ENCODE results near the gene NT5DC4.
A peak's percentile ranks its signal among the peaks of the same experiment; 100 is the strongest.

Gene NT5DC4

DNA sequence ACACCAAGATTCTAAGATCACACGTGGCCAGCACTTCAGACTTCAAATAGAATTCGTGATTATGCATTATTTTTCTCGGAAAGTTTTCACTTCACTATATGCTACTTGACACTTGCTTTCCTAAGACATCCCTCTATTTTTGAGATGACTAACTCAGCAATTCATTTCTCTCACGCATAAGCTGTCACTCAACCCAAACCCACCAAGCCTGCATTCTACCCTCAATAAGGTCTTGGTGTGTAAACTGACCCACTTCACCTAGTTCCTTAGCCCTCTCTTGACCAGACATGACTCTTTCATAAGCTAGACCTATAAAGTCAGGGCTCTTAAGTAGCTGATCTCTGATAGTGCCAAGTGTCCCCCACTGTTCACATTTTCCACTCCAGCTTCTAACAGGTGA, 31.8 kb downstream of the NT5DC4 start:
- DNase-seq (ENCODE audit: low read depth in 3 of 3): no peak

DNA sequence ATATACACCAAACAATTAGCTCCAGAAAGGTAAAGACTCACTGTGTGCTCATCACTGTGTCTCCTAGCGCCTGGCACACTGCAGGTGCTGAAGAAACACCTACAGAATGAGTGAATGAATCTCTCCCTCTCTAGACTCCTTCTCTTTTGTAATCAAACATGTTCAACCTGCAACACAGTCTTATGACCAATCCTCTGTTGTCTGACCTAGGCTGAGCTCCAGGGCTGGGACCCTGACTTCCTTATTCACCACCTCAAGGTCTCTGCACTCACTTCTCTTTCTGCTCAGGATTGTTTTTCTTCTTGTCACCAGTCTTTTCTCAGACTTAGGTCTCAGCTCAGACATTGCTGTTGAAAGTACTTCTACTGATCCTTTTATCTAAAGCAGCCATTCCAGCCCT, 33.7 kb downstream of the NT5DC4 start:
- DNase-seq (ENCODE audit: low read depth in 3 of 3): no peak

GRCh38 chr2:112755444-112755843, 34.6 kb downstream of the NT5DC4 start:
- DNase-seq (ENCODE audit: low read depth in 3 of 3): no peak

GRCh38 chr2:112756207-112756606, 35.4 kb downstream of the NT5DC4 start:
- no peak for DNase-seq (ENCODE audit: low read depth in 3 of 3)

DNA sequence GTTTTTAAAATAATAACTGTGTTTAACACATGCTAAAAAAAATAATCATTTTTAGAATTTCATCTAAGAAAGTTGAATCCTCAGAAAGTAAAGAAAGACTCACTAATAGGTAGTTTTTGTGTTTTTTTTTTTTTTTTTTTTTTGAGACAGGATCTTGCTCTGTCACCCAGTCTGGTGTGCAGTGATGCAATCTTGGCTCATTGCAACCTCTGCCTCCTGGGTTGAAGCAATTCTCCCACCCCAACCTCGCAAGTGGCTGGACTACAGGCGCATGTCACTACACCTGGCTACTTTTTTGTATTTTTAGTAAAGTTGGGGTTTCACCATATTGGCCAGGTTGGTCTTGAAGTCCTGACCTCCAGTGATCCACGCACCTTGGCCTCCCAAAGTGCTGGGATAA, 36.4 kb downstream of the NT5DC4 start:
- DNase-seq (ENCODE audit: low read depth in 3 of 3): no peak

GRCh38 chr2:112758711-112759110, 37.9 kb downstream of the NT5DC4 start:
- DNase-seq (ENCODE audit: low read depth in 3 of 3): no peak

DNA sequence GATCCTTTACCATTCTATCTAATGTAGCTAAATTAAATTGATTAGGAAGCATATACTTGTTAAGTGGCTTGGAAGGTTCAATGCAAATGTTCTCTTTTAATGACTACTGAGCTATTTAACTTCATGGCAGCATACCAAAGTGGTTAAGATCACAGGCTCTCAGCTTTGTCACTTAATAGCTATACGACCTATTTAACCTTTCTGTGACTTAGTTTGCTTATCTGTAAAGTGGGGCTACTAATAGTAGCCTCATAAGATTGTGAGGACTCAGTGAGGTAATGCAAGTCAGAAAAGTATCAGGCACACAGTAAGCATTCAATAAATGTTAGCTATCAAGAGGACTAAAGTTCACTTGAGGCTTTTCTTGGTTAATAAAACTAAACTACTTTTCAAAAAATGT, 39.3 kb downstream of the NT5DC4 start:
- no peak for DNase-seq (ENCODE audit: low read depth in 3 of 3)

DNA sequence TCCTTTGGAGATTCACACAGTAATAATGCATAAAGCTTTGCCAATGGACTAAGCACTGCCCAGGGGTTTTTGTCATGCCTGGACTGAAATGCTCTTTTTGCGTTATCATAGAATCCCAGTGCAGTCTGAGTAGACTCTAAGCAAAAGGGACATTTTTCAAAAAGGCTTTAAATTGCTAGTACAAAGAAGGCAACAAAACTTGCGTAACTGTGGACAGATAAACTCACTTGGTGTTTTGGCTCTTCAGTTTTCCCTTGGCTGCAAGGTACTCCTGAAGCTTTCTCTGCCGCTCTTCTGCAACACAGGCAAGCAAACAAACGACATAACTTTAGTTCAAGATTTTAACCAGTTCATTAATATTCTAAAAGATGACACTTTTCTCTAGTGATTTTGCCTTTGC, 41.5 kb downstream of the NT5DC4 start:
- no peak for DNase-seq (ENCODE audit: low read depth in 3 of 3)

DNA sequence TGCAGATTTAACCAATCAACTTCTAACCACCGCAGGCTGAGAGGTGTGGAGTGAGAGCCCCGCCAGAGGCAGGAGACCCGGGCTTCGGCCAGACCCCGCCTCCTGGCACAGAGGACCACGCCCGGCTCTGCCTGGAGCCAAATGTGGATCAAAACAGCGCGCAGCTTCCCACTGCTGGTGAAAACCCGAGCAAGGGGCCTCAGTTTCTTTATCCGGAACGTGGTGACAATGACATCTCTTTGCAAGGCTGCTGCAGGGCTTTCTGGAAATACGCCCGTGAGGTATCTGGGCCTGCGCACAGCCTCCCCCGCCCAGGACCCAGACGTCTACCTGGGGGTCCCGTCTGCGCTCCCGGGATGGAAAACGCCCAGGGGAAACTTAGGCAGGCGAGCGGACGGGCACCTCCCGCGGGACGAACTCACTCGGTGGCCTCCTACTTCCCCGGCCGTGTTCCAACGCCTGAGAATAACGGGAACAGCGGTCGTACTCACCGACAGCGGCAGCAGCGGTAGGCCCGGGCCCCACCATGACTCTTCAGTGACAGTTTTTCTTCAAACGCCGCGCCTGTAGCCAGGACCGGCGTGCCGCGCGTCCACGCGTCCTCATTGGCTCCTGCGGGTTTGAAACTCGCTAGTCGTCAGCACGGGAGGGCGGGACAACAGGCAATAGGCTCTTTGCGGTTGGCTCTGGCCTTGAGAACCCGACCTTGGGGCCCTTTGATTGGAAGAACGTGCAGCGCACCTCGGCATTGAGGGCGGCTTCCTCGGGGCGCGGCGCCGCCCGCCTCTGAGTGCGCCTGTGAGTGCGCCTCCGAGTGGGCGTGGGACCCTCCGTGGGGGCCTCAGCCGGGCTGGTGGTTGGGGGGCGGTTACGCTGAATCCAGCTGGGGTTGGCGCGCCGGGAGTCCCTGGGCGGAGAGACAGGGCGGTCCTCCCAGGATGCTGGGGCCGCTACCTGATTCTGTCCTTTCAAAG, 43.5 kb downstream of the NT5DC4 start, which contains the start of gene CKAP2L:
Gene CKAP2L (minus strand): TSS at position 539 of the 974 bp plus-strand sequence. CDS start 11 bp downstream, at position 528.
- DNase-seq (ENCODE audit: low read depth in 3 of 3): peak; percentile 80 to 92 (median 89)

GRCh38 chr2:112765251-112765650, 44.4 kb downstream of the NT5DC4 start:
- no peak for DNase-seq (ENCODE audit: low read depth in 3 of 3)

DNA sequence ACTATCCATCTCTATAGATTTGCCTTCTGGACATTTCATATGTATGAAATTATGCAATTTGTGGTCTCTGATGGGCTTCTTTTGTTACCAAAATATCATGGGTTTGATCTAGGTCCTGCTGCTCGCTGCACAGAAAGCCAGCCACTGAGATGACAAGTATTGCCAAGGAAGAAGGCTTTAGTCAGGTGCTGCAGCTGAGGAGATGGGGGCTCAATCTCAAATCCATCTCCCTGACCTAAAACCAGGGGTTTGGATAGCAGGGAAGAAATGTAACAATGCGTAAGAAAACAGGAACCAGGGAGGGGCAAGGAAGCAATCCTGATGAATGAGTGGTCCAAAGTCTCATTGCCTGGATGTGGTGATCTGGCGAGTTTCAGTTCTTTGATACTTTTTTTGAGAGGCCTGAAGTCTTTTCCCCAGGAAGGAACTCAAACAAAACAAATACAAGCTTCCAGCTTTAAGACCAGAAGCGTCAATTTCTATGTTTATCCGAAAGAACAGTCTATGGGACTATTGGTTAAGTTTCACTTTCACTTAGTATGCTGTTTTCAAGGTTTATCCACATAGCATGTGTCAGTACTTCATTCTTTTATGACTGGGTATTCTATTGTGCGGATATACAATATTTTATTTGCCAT, 47.0 kb downstream of the NT5DC4 start:
- DNase-seq (ENCODE audit: low read depth in 3 of 3): no peak

GRCh38 chr2:112768432-112768831, 47.6 kb downstream of the NT5DC4 start:
- no peak for DNase-seq (ENCODE audit: low read depth in 3 of 3)

DNA sequence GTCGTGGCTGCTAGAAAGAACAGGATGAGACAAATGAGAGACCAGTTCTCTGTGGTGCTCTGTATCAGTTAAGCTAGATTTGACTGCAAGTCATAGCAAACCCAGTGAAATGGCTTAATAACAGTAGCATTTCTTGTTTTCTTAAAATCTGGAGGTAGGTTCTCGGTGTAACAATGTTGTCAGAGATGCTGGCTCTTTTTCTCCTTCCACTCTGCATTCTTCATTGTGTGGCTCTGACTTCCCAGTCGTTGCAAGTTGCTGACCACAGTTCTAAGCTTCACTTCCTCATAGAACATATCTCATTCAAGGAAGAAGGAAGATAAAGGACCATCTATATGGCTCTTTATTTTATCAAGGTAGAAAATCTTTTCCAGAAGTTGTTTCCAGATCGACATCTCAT, 51.5 kb downstream of the NT5DC4 start:
- no peak for DNase-seq (ENCODE audit: low read depth in 3 of 3)

GRCh38 chr2:112772911-112773475, 52.2 kb downstream of the NT5DC4 start:
- DNase-seq (ENCODE audit: low read depth in 3 of 3): no peak

GRCh38 chr2:112773556-112773955, 52.7 kb downstream of the NT5DC4 start:
- no peak for DNase-seq (ENCODE audit: low read depth in 3 of 3)

DNA sequence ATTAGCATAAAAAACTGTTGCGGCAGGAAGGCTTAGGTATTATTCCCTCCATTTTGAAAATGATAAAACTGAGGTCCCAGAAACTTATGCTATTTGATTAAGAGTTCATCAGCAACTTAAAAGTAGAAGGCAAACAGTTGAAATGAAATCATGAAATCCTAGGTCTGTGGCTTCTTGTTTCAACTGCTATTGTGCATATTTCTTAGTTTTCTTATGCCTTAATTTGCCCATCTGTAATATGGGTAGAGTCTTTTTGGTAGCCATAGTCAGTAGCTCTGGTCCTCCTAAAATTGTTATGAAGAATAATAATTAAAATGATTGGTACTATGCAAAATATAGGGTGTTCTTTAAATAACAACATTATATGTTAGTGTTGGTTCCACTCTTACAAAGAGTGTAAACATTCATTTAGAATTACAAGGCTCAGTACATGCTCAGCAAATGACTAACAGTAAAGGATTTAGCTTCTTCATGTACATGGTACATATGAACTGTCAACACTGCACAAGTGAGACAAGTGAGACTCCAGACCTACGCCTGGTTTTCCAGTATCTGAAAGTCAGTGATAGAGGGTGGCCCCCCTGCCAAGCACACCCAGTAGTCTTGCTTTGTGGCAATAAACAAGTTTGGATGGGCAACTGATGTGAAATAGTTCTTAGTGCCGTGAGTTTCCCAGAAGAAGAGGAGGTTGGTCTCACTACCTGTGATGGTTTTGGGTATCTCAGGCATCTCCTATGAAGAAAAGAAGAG, 53.9 kb downstream of the NT5DC4 start:
- DNase-seq (ENCODE audit: low read depth in 3 of 3): no peak

DNA sequence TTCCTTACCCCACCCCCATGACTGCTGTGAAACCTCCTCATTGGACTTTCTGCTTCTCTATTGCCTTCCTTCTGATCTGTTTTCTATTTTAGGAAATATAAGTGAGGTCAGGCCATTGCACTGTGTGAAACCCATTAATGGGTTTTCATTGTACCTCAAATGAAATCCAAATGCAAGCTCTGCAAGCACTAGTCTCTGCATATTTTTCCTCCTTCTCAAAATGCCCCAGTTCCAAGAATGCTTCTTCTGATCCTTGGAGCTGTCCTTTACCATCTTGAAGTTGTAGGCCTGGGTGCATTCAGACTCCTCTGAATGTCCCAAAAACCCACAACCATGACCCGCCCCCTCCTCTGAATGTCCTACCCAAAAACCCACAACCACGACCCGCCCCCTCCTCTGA, 55.3 kb downstream of the NT5DC4 start:
- DNase-seq (ENCODE audit: low read depth in 3 of 3): no peak

DNA sequence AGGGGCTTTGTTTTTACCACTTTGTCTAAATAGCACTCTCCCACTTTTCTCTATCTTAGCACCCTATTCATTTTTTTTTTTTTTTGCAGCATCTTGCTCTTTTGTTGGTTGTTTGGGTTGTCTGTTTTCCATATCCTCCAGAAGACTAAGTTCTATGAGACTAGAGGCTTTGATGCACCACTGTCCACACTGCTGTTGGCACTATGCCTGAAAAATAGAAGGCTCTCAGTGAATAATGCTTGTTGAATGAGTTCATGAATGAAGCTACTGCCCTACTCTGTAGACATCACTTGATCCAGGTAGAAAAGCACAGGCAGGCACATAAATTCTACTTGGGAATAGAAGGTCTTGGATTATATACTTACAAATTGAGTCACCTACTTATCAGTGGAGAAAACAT, 56.2 kb downstream of the NT5DC4 start:
- DNase-seq (ENCODE audit: low read depth in 3 of 3): no peak

DNA sequence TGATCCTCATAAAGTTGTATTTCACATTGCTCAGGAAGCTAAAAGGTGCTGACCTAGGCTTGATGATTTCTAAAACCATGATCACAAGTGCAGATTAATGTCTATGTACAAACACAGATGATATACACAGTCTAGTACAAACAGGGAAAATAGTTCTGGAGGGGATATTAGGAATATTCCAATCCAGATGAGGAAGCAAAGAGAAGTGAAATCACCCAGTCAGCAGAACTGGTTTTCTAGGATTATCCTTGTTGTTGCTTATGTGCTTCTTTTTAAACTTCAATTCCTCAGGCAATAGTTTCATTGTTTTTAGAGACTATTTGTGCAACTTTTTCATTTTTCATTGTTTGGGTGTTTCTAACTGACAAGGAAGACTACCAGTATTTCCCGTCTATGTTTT, 58.8 kb downstream of the NT5DC4 start:
- no peak for DNase-seq (ENCODE audit: low read depth in 3 of 3)

GRCh38 chr2:112782234-112782799, 61.5 kb downstream of the NT5DC4 start:
- DNase-seq (ENCODE audit: low read depth in 3 of 3): no peak

DNA sequence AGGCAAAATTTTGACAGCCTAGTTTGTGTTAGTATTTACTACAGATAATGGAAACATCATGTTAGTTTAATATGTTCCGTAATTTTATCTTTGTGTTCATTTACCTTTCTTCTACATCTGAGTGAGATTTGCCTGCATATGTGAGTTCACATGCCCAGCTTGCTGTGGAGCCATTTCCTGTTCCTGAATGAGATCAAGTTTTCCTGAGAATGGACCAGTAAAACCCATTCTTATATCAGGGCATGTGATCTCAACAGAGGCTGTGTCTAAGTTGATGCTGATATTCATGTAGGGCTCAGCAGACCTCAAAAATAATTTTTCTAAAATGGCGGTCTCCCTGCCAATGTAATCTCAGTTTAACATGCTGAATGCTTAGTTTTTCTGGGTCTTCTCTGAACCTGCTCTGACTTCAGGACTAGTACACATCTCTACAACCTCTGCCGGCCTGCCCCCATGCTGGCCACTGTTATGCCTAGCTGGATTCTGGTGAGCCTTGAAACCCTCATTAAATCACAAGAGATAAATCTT, 62.4 kb downstream of the NT5DC4 start:
- no peak for DNase-seq (ENCODE audit: low read depth in 3 of 3)
